ENCODE measurements around the gene GNG12. TPM values are rescaled to one million over a fixed set of nuclear protein-coding genes. Genes with fewer than 3 reads are reported as not detected.
A peak's percentile ranks its signal among the peaks of the same experiment; 100 is the strongest.

Gene GNG12
- polyA plus RNA-seq, 2 donors, result 21.8 to 38.8 TPM

DNA sequence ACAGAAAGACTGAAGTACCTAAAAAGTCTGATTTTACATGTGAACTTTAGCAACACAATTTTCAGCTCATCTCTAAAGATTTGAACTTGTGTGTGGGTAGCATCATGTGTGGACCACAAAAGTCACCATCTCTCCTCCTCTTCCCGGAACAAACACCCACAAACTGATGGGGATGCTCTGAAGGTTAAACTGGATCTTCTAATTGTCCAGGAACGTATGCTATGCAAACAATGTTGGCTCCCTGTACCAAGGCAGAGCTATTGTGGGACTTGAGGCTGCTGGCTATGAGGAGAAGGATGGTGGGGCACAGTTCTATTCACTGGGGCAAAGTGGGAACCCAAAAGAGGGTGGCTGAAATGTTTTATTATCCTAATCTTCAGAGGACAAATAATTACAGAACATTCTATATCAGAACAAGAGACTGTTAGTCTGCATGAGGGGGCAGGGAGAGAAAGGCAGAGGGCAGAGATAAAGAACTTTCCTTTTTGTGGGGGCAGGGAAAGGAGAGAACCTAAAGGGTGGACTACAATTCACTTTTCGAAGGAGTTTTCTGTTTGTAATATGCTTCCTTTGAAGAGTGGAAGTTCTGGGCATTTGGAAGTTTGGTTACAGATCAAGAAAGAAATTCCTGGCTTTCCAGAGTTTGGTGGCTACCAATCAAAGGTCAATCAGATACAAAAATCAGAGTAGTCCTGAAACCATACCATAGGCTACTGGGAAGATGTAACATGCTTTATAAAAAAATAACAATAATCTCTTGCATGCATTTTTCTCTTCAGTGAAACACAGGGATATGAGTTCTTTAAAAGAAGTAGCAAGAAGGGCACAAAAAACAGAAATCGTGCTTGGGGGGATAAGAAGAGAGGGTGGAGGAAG lies 85.4 kb downstream of the GNG12 start:
- WGBS, 2 donors, result 35 to 49% methylated on average over 4 of the region's 4 CpGs
- Histone ChIP-seq H3K9me3 (ENCODE audit: control insufficient read depth in 2 of 2, insufficient read depth in 1 of 2, low read depth in 1 of 2, low read length in 1 of 2) (no peaks in the 10 kb centered on the region), H3K4me3 (ENCODE audit: low read depth in 1 of 2, low read length in 2 of 2) (peak overlapping the region in 1 of 2 donors; percentile 5), H3K4me1 (ENCODE audit: control insufficient read depth in 2 of 2, insufficient read depth in 2 of 2, low read length in 1 of 2) (peaks cover 2 to 5% of the 10 kb centered on the region in 2 donors), H3K27ac (ENCODE audit: low read depth in 2 of 2, low read length in 1 of 2) (peak overlapping the region; percentile 96 to 99), H3K36me3 (ENCODE audit: control insufficient read depth in 2 of 2, insufficient read depth in 2 of 2, low read length in 1 of 2) (peaks cover 0 to 3% of the 10 kb centered on the region in 2 donors), H3K27me3 (ENCODE audit: control insufficient read depth in 1 of 2, insufficient read depth in 2 of 2, low read length in 2 of 2) (no peaks in the 10 kb centered on the region)

DNA sequence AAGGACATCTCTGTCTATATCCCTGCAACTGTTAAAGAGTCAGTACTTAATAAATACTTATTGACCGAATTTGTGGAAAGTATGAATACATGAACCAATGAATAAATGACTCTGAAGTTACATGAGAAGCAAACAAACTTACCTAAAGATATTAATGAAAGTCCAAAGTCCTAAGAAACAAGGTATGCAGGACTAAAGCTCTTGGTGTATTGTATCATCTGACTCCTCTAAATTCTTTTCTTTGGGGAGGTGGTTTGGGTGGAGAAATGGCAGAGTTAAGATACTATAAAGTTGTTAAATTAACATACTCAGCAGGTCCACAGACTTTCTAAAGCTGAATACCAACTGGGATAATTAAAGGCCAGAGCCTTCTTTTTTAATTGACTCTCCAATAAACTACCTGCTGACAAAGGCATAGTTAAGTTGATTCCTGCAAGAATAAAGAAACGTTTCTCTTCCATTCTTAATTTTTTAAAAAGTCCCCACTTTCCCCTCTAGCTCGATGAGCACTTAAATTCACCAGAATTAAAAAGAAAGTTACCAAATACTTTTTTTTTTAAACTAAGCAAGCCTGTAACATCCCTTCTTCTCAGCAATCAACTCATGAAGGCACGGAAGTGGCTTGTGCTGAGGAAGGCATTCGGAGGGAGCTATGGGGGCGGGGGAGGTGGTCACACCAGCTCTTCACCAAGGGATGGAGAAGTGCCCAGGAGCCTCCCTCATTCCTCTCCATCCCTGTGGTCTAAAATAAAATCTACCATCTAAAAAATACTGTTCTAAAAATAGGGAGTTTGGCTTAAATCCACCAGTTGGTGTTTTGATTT lies 87.2 kb downstream of the GNG12 start:
- Histone ChIP-seq H3K4me1 (ENCODE audit: control insufficient read depth in 2 of 2, insufficient read depth in 2 of 2, low read length in 1 of 2) (peaks cover 2% of the 10 kb centered on the region in 2 donors), H3K9me3 (ENCODE audit: control insufficient read depth in 2 of 2, insufficient read depth in 1 of 2, low read depth in 1 of 2, low read length in 1 of 2) (no peaks in the 10 kb centered on the region), H3K27me3 (ENCODE audit: control insufficient read depth in 1 of 2, insufficient read depth in 2 of 2, low read length in 2 of 2) (no peaks in the 10 kb centered on the region), H3K4me3 (ENCODE audit: low read depth in 1 of 2, low read length in 2 of 2) (no peak overlapping the region), H3K27ac (ENCODE audit: low read depth in 2 of 2, low read length in 1 of 2) (peak overlapping the region in 1 of 2 donors; percentile 49), H3K36me3 (ENCODE audit: control insufficient read depth in 2 of 2, insufficient read depth in 2 of 2, low read length in 1 of 2) (peaks cover 0 to 3% of the 10 kb centered on the region in 2 donors)
- WGBS, 2 donors, result 68 to 71% methylated on average over 6 of the region's 6 CpGs

DNA sequence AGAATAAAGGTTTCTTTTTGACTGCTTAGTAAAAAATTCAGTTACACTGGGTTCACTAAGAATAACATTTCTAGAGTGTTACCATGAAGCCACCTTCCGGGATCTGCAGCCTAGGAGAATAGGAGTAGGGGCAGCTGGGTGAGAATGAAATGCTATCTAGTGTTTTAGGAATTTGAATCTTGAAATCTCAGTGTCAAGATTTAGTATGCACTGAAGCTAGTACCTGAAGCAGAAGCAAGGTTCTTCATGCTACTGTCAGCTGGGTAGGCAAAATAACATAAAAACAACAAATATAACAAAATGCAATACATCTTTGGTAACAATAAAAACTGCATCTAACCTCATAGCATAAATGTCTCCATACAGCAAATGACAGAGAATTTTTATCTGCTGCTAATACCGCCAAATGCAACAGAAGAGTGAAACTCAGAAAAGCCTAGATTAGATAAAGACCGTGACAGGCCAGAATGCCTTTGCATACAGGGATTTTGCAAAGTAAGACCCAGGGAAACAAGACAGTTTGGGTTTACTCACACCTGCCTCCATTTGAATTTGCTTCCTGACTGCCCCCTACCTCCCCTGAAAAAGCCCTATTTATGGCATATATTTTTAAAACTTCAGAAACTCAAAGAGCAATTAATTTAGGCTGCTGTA lies 90.1 kb downstream of the GNG12 start:
- Histone ChIP-seq H3K4me3 (ENCODE audit: low read depth in 1 of 2, low read length in 2 of 2) (no peak overlapping the region), H3K27me3 (ENCODE audit: control insufficient read depth in 1 of 2, insufficient read depth in 2 of 2, low read length in 2 of 2) (no peaks in the 10 kb centered on the region), H3K9me3 (ENCODE audit: control insufficient read depth in 2 of 2, insufficient read depth in 1 of 2, low read depth in 1 of 2, low read length in 1 of 2) (no peaks in the 10 kb centered on the region), H3K36me3 (ENCODE audit: control insufficient read depth in 2 of 2, insufficient read depth in 2 of 2, low read length in 1 of 2) (peaks cover 0 to 3% of the 10 kb centered on the region in 2 donors), H3K27ac (ENCODE audit: low read depth in 2 of 2, low read length in 1 of 2) (no peak overlapping the region), H3K4me1 (ENCODE audit: control insufficient read depth in 2 of 2, insufficient read depth in 2 of 2, low read length in 1 of 2) (peaks cover 2 to 5% of the 10 kb centered on the region in 2 donors)
- WGBS, 2 donors, result 69 to 82% methylated on average over 3 of the region's 3 CpGs

DNA sequence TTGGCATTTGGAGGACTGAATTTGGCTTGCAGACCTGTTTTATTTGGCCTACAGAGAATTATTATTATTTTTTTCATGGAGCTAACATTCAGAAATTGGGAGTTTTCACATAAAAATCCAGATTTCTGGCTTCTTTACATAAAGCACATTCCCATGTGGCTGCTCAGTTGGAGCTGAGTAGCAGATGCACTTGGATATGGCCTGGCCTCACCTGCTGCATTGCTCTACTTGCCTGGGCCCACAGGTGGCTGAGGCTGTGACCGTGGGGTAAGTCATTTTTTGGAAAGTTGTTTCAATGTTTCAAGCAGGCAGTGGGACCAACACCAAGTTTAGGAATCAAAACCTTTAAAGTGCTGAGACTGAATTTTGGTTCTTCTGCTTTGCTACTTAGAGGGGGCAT lies 91.5 kb downstream of the GNG12 start:
- no peaks in the 10 kb centered on the region for H3K27me3 ChIP-seq (ENCODE audit: control insufficient read depth in 1 of 2, insufficient read depth in 2 of 2, low read length in 2 of 2)
- H3K27ac ChIP-seq (ENCODE audit: low read depth in 2 of 2, low read length in 1 of 2), result no peak overlapping the region
- peaks cover 0 to 6% of the 10 kb centered on the region in 2 donors for H3K4me1 ChIP-seq (ENCODE audit: control insufficient read depth in 2 of 2, insufficient read depth in 2 of 2, low read length in 1 of 2)
- H3K4me3 ChIP-seq (ENCODE audit: low read depth in 1 of 2, low read length in 2 of 2), result no peak overlapping the region
- H3K36me3 ChIP-seq (ENCODE audit: control insufficient read depth in 2 of 2, insufficient read depth in 2 of 2, low read length in 1 of 2), result peaks cover 0 to 3% of the 10 kb centered on the region in 2 donors
- H3K9me3 ChIP-seq (ENCODE audit: control insufficient read depth in 2 of 2, insufficient read depth in 1 of 2, low read depth in 1 of 2, low read length in 1 of 2), result no peaks in the 10 kb centered on the region
- 83 to 86% methylated on average over 1 of the region's 1 CpG for WGBS, 2 donors

DNA sequence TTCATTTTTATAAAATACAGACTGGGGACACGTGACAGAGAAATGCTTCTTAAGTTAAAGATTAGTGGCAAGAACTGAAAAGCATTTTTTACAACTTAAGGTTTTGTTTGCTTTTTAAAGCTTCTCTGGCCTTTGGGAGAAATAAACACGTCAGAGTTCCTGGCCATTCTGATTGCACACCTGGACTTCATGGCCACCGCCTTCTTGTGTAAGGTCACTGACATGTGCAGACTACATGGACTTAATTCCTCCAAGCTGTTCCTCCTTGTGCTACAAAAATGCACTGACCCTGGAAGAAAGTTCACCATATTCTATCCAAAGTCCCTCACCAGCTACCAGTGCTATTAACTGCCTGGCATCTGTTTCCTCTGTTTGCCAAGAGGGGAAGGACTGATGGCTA lies 92.1 kb downstream of the GNG12 start:
- peak overlapping the region in 1 of 2 donors; percentile 26 for H3K27ac ChIP-seq (ENCODE audit: low read depth in 2 of 2, low read length in 1 of 2)
- WGBS, 2 donors, result 62 to 75% methylated on average over 3 of the region's 3 CpGs
- no peaks in the 10 kb centered on the region for H3K9me3 ChIP-seq (ENCODE audit: control insufficient read depth in 2 of 2, insufficient read depth in 1 of 2, low read depth in 1 of 2, low read length in 1 of 2)
- H3K27me3 ChIP-seq (ENCODE audit: control insufficient read depth in 1 of 2, insufficient read depth in 2 of 2, low read length in 2 of 2), result no peaks in the 10 kb centered on the region
- H3K4me1 ChIP-seq (ENCODE audit: control insufficient read depth in 2 of 2, insufficient read depth in 2 of 2, low read length in 1 of 2), result peaks cover 3 to 12% of the 10 kb centered on the region in 2 donors
- no peak overlapping the region for H3K4me3 ChIP-seq (ENCODE audit: low read depth in 1 of 2, low read length in 2 of 2)
- H3K36me3 ChIP-seq (ENCODE audit: control insufficient read depth in 2 of 2, insufficient read depth in 2 of 2, low read length in 1 of 2), result peaks cover 0 to 3% of the 10 kb centered on the region in 2 donors

DNA sequence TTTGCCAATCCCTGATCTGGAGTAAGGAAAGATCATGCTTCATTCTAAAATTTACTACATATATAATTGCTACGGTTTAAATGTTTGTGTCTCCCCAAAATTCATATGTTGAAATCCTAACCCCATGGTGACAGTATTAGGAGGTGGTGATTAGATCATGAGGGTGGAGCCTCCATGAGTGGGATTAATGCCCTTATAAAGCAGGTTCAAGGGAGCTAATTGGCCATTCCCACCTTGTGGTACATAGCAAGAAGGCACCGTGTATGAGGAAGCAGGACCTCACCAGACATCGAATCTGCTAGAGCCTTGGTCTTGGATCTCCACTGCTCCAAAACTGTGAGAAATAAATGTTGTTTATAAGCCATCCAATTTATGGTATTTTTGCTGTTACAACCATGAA lies 92.7 kb downstream of the GNG12 start:
- Histone ChIP-seq H3K27ac (ENCODE audit: low read depth in 2 of 2, low read length in 1 of 2) (no peak overlapping the region), H3K4me3 (ENCODE audit: low read depth in 1 of 2, low read length in 2 of 2) (no peak overlapping the region), H3K27me3 (ENCODE audit: control insufficient read depth in 1 of 2, insufficient read depth in 2 of 2, low read length in 2 of 2) (no peaks in the 10 kb centered on the region), H3K9me3 (ENCODE audit: control insufficient read depth in 2 of 2, insufficient read depth in 1 of 2, low read depth in 1 of 2, low read length in 1 of 2) (no peaks in the 10 kb centered on the region), H3K36me3 (ENCODE audit: control insufficient read depth in 2 of 2, insufficient read depth in 2 of 2, low read length in 1 of 2) (peaks cover 0 to 3% of the 10 kb centered on the region in 2 donors), H3K4me1 (ENCODE audit: control insufficient read depth in 2 of 2, insufficient read depth in 2 of 2, low read length in 1 of 2) (peaks cover 3 to 12% of the 10 kb centered on the region in 2 donors)
- WGBS, 2 donors, result 78 to 84% methylated on average over 3 of the region's 3 CpGs

DNA sequence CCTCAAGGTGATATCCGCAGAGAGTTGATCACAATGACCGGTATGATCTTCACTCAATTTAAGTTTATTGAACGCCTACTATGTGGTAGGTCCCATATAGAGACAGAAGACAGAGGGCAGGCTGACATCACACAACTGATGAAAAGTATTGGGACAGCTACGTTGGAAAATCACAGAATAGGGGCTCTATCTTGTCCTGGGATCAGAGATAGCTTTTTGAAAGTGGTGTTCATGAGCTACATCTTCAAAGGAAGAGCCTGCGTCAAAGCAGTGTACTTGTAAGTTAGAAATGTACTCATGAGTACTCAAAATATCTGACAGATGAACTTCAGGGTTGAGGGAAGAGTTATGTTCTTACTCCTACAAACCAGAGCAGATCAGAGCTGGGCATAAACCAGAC lies 93.9 kb downstream of the GNG12 start:
- 91 to 96% methylated on average over 5 of the region's 5 CpGs for WGBS, 2 donors
- no peak overlapping the region for H3K4me3 ChIP-seq (ENCODE audit: low read depth in 1 of 2, low read length in 2 of 2)
- no peaks in the 10 kb centered on the region for H3K9me3 ChIP-seq (ENCODE audit: control insufficient read depth in 2 of 2, insufficient read depth in 1 of 2, low read depth in 1 of 2, low read length in 1 of 2)
- H3K36me3 ChIP-seq (ENCODE audit: control insufficient read depth in 2 of 2, insufficient read depth in 2 of 2, low read length in 1 of 2), result peaks cover 0 to 2% of the 10 kb centered on the region in 2 donors
- no peaks in the 10 kb centered on the region for H3K27me3 ChIP-seq (ENCODE audit: control insufficient read depth in 1 of 2, insufficient read depth in 2 of 2, low read length in 2 of 2)
- peaks cover 3 to 12% of the 10 kb centered on the region in 2 donors for H3K4me1 ChIP-seq (ENCODE audit: control insufficient read depth in 2 of 2, insufficient read depth in 2 of 2, low read length in 1 of 2)
- H3K27ac ChIP-seq (ENCODE audit: low read depth in 2 of 2, low read length in 1 of 2), result no peak overlapping the region

DNA sequence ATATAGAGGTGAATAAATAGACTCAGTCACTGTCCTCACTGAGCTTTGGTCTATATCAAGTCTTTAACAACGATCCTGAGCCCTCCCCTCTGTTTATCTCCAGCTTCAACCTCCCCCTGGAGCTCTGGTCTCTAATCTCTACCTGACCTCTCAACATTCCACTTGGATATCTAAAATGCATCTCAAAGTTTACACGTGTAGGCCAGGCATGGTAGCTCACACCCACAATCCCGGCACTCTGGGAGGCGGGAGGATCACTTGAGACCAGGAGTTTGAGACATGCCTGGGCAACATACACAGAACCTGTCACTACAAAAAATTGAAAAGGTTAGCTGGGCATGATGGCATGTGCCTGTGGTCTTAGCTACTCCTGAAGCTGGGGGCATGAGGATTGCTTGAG lies 94.9 kb downstream of the GNG12 start:
- H3K9me3 ChIP-seq (ENCODE audit: control insufficient read depth in 2 of 2, insufficient read depth in 1 of 2, low read depth in 1 of 2, low read length in 1 of 2), result no peaks in the 10 kb centered on the region
- H3K36me3 ChIP-seq (ENCODE audit: control insufficient read depth in 2 of 2, insufficient read depth in 2 of 2, low read length in 1 of 2), result no peaks in the 10 kb centered on the region
- H3K4me3 ChIP-seq (ENCODE audit: low read depth in 1 of 2, low read length in 2 of 2), result no peak overlapping the region
- 52 to 53% methylated on average over 4 of the region's 4 CpGs for WGBS, 2 donors
- H3K27ac ChIP-seq (ENCODE audit: low read depth in 2 of 2, low read length in 1 of 2), result peak overlapping the region in 1 of 2 donors; percentile 34
- no peaks in the 10 kb centered on the region for H3K27me3 ChIP-seq (ENCODE audit: control insufficient read depth in 1 of 2, insufficient read depth in 2 of 2, low read length in 2 of 2)
- peaks cover 6 to 12% of the 10 kb centered on the region in 2 donors for H3K4me1 ChIP-seq (ENCODE audit: control insufficient read depth in 2 of 2, insufficient read depth in 2 of 2, low read length in 1 of 2)

DNA sequence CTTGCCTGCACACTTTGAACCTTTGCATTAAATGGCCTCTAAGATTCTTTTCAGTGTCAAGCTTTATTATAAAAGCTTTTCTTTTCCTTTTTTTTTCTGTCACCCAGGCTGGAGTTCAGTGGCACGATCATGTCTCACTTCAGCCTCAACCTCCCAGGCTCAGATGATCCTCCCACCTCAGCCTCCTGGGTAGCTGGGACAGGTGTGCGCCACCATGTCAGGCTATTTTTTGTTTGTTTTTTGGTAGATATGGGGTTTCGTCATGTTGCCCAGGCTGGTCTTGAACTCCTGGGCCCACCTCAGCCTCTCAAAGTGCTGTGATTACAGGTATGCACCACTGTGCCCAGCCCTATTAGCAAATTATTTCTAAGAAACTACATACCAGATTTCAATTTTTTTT lies 95.4 kb downstream of the GNG12 start:
- Histone ChIP-seq H3K4me1 (ENCODE audit: control insufficient read depth in 2 of 2, insufficient read depth in 2 of 2, low read length in 1 of 2) (peaks cover 6 to 12% of the 10 kb centered on the region in 2 donors), H3K36me3 (ENCODE audit: control insufficient read depth in 2 of 2, insufficient read depth in 2 of 2, low read length in 1 of 2) (no peaks in the 10 kb centered on the region), H3K27me3 (ENCODE audit: control insufficient read depth in 1 of 2, insufficient read depth in 2 of 2, low read length in 2 of 2) (no peaks in the 10 kb centered on the region), H3K27ac (ENCODE audit: low read depth in 2 of 2, low read length in 1 of 2) (no peak overlapping the region), H3K9me3 (ENCODE audit: control insufficient read depth in 2 of 2, insufficient read depth in 1 of 2, low read depth in 1 of 2, low read length in 1 of 2) (no peaks in the 10 kb centered on the region), H3K4me3 (ENCODE audit: low read depth in 1 of 2, low read length in 2 of 2) (no peak overlapping the region)
- WGBS, 2 donors, result 97 to 98% methylated on average over 3 of the region's 3 CpGs

Data from esophagus (tissue), 2 donors.